HL-60 (cell line): ENCODE data around the gene EPHB2.

Source experiments
- GABPA ChIP-seq: IDR thresholded peaks from 2 replicates; pipeline ENCODE4 v1.6.1; 2012; ENCODE audit warnings: low read depth
- POLR2AphosphoS5 ChIP-seq: IDR thresholded peaks from 2 replicates; pipeline ENCODE4 v1.6.1; 2012; ENCODE audit warnings: low read depth
- SPI1 ChIP-seq: IDR thresholded peaks from 2 replicates; pipeline ENCODE4 v1.6.1; 2012; ENCODE audit warnings: low read depth, mild to moderate bottlenecking, borderline replicate concordance
- TF ChIP-seq, protein P1 (sequence below): IDR thresholded peaks from one replicate; pipeline ENCODE4 v1.5.1; 2011; ENCODE audit warnings: low read length, control low read depth, inconsistent platforms; ENCODE audit not compliant: insufficient read depth
- TF ChIP-seq, protein P2 (sequence below): IDR thresholded peaks from 2 replicates; pipeline ENCODE4 v1.6.1; 2012; ENCODE audit warnings: low read depth; ENCODE audit not compliant: insufficient replicate concordance

DNA sequence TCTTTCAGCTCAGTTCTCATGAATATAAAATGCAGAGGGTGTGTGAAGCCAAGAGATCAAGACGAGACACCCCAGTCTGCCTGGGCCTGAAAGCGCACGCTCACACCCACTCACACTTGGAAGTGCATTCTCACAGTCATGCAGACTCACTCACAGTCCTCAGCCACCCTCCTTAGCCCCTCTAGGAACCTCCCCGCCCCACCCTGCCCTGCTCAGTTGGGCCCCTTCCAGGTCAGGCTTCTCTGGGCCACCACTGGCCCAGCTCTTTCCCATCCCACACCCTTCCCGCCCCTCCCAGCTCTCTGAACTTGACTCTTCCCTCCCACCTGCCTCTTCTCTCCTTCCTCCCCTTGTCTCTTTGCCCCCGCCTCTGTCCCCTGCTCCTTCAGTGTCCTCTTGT, 93.8 kb downstream of the EPHB2 start:
- no peak for TF ChIP-seq POLR2AphosphoS5
- TF ChIP-seq, protein P1, sequence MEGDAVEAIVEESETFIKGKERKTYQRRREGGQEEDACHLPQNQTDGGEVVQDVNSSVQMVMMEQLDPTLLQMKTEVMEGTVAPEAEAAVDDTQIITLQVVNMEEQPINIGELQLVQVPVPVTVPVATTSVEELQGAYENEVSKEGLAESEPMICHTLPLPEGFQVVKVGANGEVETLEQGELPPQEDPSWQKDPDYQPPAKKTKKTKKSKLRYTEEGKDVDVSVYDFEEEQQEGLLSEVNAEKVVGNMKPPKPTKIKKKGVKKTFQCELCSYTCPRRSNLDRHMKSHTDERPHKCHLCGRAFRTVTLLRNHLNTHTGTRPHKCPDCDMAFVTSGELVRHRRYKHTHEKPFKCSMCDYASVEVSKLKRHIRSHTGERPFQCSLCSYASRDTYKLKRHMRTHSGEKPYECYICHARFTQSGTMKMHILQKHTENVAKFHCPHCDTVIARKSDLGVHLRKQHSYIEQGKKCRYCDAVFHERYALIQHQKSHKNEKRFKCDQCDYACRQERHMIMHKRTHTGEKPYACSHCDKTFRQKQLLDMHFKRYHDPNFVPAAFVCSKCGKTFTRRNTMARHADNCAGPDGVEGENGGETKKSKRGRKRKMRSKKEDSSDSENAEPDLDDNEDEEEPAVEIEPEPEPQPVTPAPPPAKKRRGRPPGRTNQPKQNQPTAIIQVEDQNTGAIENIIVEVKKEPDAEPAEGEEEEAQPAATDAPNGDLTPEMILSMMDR, result no peak
- TF ChIP-seq, protein P2, sequence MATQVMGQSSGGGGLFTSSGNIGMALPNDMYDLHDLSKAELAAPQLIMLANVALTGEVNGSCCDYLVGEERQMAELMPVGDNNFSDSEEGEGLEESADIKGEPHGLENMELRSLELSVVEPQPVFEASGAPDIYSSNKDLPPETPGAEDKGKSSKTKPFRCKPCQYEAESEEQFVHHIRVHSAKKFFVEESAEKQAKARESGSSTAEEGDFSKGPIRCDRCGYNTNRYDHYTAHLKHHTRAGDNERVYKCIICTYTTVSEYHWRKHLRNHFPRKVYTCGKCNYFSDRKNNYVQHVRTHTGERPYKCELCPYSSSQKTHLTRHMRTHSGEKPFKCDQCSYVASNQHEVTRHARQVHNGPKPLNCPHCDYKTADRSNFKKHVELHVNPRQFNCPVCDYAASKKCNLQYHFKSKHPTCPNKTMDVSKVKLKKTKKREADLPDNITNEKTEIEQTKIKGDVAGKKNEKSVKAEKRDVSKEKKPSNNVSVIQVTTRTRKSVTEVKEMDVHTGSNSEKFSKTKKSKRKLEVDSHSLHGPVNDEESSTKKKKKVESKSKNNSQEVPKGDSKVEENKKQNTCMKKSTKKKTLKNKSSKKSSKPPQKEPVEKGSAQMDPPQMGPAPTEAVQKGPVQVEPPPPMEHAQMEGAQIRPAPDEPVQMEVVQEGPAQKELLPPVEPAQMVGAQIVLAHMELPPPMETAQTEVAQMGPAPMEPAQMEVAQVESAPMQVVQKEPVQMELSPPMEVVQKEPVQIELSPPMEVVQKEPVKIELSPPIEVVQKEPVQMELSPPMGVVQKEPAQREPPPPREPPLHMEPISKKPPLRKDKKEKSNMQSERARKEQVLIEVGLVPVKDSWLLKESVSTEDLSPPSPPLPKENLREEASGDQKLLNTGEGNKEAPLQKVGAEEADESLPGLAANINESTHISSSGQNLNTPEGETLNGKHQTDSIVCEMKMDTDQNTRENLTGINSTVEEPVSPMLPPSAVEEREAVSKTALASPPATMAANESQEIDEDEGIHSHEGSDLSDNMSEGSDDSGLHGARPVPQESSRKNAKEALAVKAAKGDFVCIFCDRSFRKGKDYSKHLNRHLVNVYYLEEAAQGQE, result no peak
- no peak for TF ChIP-seq GABPA
- TF ChIP-seq SPI1, result no peak
